Smooth muscle cell of trachea (primary cell): ENCODE data around the gene HLA-DPB1. TPM values are rescaled to one million over a fixed set of nuclear protein-coding genes. Genes with fewer than 3 reads are reported as not detected.

Experiments used
- total RNA-seq: library from RNA; depleted of rRNA; stranded (reverse); fragments of >200 nt; gene quantifications from 2 replicates; pipeline ENCODE4 v1.2.1, GENCODE V29; 2014

The HLA-DPB1 gene
- total RNA-seq = 1.8 and 10.0 TPM in 2 replicates

GRCh38 chr6:33075568-33076405, at the start of gene HLA-DPB1:
HLA-DPB1 (plus strand) TSS chr6:33075990; CDS start chr6:33076042, 52 bp downstream.

DNA sequence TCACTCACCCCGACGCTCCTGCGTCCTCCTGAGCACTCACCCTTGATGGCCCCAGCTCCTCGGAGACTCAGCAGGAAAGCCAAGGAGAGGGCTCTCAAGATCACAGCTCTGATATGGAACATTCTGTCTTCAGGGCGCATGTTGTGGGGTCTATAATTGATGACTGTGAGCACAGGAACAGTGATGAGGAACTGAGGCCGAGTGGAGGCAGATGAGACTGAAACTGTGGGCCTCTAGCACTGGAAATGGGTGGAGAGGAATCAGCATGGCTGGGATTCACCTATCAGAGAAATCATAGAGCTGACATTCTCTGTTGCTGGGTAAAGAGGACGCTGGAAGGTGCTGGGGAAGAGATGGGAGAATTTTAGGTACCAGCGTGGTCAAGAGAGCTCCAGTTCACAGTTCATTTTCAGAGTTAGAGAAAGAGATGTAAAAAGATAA, 2.3 kb upstream of the HLA-DPB1 start, which contains the start of gene HLA-DPA1:
Gene HLA-DPA1, minus strand, starts transcription at position 219 of the 441 bp plus-strand sequence.

Other genes starting within 250 kb of the HLA-DPB1 start
- 24.3 and 29.1 TPM in 2 replicates for gene TAP2, start 237.3 kb upstream of the HLA-DPB1 start, total RNA-seq
- 54.6 and 59.8 TPM in 2 replicates for gene PSMB8, start 231.9 kb upstream of the HLA-DPB1 start, total RNA-seq
- gene TAP1, start 222.3 kb upstream of the HLA-DPB1 start, total RNA-seq = 40.3 and 73.8 TPM in 2 replicates
- gene PSMB9, start 221.8 kb upstream of the HLA-DPB1 start, total RNA-seq = 37.2 and 42.3 TPM in 2 replicates
- gene HLA-DMB, start 135.0 kb upstream of the HLA-DPB1 start, total RNA-seq = 0.50 and 1.5 TPM in 2 replicates
- 4.7 and 14.1 TPM in 2 replicates for gene HLA-DMA, start 122.9 kb upstream of the HLA-DPB1 start, total RNA-seq
- gene BRD2, start 107.4 kb upstream of the HLA-DPB1 start, total RNA-seq = 102 and 104 TPM in 2 replicates
- gene HLA-DOA, start 66.4 kb upstream of the HLA-DPB1 start, total RNA-seq = under 0.01 TPM in 1 of 2 replicates, not detected in the other
- 1.7 and 2.8 TPM in 2 replicates for gene HLA-DPA1, start 2.3 kb upstream of the HLA-DPB1 start, total RNA-seq
- gene COL11A2, start 116.5 kb downstream of the HLA-DPB1 start, total RNA-seq = 0.15 and 1.2 TPM in 2 replicates
- 28.2 and 36.4 TPM in 2 replicates for gene RXRB, start 124.7 kb downstream of the HLA-DPB1 start, total RNA-seq
- 126 and 152 TPM in 2 replicates for gene SLC39A7, start 124.9 kb downstream of the HLA-DPB1 start, total RNA-seq
- gene HSD17B8, start 128.7 kb downstream of the HLA-DPB1 start, total RNA-seq = 11.1 and 11.6 TPM in 2 replicates
- gene RING1, start 132.5 kb downstream of the HLA-DPB1 start, total RNA-seq = 31.4 and 52.9 TPM in 2 replicates
- gene VPS52, start 195.9 kb downstream of the HLA-DPB1 start, total RNA-seq = 42.0 and 42.8 TPM in 2 replicates
- gene RPS18, start 196.1 kb downstream of the HLA-DPB1 start, total RNA-seq = 3,088 and 3,156 TPM in 2 replicates
- 12.5 and 18.0 TPM in 2 replicates for gene B3GALT4, start 201.1 kb downstream of the HLA-DPB1 start, total RNA-seq
- gene WDR46, start 213.2 kb downstream of the HLA-DPB1 start, total RNA-seq = 69.3 and 86.5 TPM in 2 replicates
- gene PFDN6, start 213.6 kb downstream of the HLA-DPB1 start, total RNA-seq = 26.6 and 51.3 TPM in 2 replicates
- gene RGL2, start 223.0 kb downstream of the HLA-DPB1 start, total RNA-seq = 29.2 and 41.7 TPM in 2 replicates
- gene TAPBP, start 238.1 kb downstream of the HLA-DPB1 start, total RNA-seq = 54.8 and 136 TPM in 2 replicates
- gene ZBTB22, start 241.8 kb downstream of the HLA-DPB1 start, total RNA-seq = 18.0 and 25.8 TPM in 2 replicates
- 41.7 and 65.6 TPM in 2 replicates for gene DAXX, start 247.0 kb downstream of the HLA-DPB1 start, total RNA-seq